Stimulated activated CD4-positive, alpha-beta T cell treated with anti-CD3 and anti-CD28 coated beads, Interleukin-12 subunit alpha, Interleukin-12 subunit beta, amount 100 ng/mL, for 24 hours (primary cell): ENCODE results near the gene GRIA4.

Experiments
- DNase-seq, 2 experiments: peaks; one replicate each; pipeline ENCODE4 v3.0.0-alpha.2; 2020; ENCODE audit warnings: low read depth in 2 of 2

The GRIA4 gene

GRCh38 chr11:105639527-105639926, 29.7 kb downstream of the GRIA4 start:
- DNase-seq = no peak

- no peak for DNase-seq
Measured at GRCh38 chr11:105641433-105641832, 31.6 kb downstream of the GRIA4 start.

GRCh38 chr11:105642870-105643269, 33.0 kb downstream of the GRIA4 start:
- no peak for DNase-seq

- no peak for DNase-seq
Measured at GRCh38 chr11:105644839-105645573, 35.1 kb downstream of the GRIA4 start.

- DNase-seq = no peak
Measured at GRCh38 chr11:105647780-105648179, 37.9 kb downstream of the GRIA4 start.

GRCh38 chr11:105648762-105649161, 38.9 kb downstream of the GRIA4 start:
- no peak for DNase-seq

GRCh38 chr11:105665281-105665680, 55.4 kb downstream of the GRIA4 start:
- DNase-seq = no peak

GRCh38 chr11:105667441-105667840, 57.6 kb downstream of the GRIA4 start:
- DNase-seq = no peak

GRCh38 chr11:105670811-105671210, 60.9 kb downstream of the GRIA4 start:
- DNase-seq = no peak

- no peak for DNase-seq
Measured at GRCh38 chr11:105673089-105673488, 63.2 kb downstream of the GRIA4 start.

- DNase-seq = no peak
Measured at GRCh38 chr11:105689631-105690030, 79.8 kb downstream of the GRIA4 start.

GRCh38 chr11:105690467-105690866, 80.6 kb downstream of the GRIA4 start:
- no peak for DNase-seq

GRCh38 chr11:105693075-105693759, 83.3 kb downstream of the GRIA4 start:
- no peak for DNase-seq

GRCh38 chr11:105696000-105696399, 86.1 kb downstream of the GRIA4 start:
- no peak for DNase-seq

- DNase-seq = no peak
Measured at GRCh38 chr11:105697291-105697690, 87.4 kb downstream of the GRIA4 start.

- DNase-seq = no peak
Measured at GRCh38 chr11:105699203-105699602, 89.3 kb downstream of the GRIA4 start.

GRCh38 chr11:105700271-105700670, 90.4 kb downstream of the GRIA4 start:
- no peak for DNase-seq

- no peak for DNase-seq
Measured at GRCh38 chr11:105701098-105701497, 91.2 kb downstream of the GRIA4 start.

- no peak for DNase-seq
Measured at GRCh38 chr11:105705786-105706530, 96.1 kb downstream of the GRIA4 start.

- DNase-seq = no peak
Measured at GRCh38 chr11:105713106-105713505, 103.2 kb downstream of the GRIA4 start.

- no peak for DNase-seq
Measured at GRCh38 chr11:105713696-105714095, 103.8 kb downstream of the GRIA4 start.

- no peak for DNase-seq
Measured at GRCh38 chr11:105718641-105719040, 108.8 kb downstream of the GRIA4 start.
